ENCODE results near the gene ARHGAP21. TPM values are rescaled to one million over a fixed set of nuclear protein-coding genes. Genes with fewer than 3 reads are reported as not detected.
A peak's percentile ranks its signal among the peaks of the same experiment; 100 is the strongest.
"Not testable (repeated sequence)": the region's sequence is repeated elsewhere in the genome, so short reads cannot be mapped to it uniquely, and the experiment has no call there.

Gene ARHGAP21
- total and polyA plus RNA-seq, 4 donors: 18.8 to 138 (median 46.1) TPM

DNA sequence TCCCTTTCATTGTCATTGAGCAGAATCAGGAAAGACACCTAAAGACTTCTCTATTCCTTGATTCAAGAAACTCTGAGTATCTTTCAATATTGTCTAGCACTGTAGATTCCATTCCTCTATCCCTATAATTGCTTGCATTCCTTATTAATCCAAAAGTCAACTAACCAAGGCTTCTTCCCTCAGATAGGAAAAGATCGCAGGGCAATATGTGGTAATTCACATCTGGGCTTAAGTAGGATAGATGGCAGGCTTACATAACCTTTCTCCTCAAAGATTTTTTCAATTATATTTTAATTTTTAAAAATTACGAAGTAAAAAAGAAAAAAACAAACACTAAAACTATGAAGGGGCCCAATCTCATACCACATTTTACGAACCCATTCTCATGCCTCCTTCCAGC is 7.1 kb upstream of the ARHGAP21 start:
- WGBS, 2 donors: 91 to 92% methylated on average over 3 of the region's 3 CpGs
- no peak for TF ChIP-seq CTCF (IDR thresholded peaks at IDR 0.05; ENCODE audit: control extremely low read depth, extremely low read depth)
- H3K4me3 ChIP-seq: no peak overlapping the region
- H3K27ac ChIP-seq (ENCODE audit: low read depth in 1 of 2, low read length in 1 of 2): no peak overlapping the region
- H3K4me1 ChIP-seq (ENCODE audit: control insufficient read depth in 5 of 5, insufficient read depth in 5 of 5, low read length in 5 of 5): no peaks in the 10 kb centered on the region
- no peaks in the 10 kb centered on the region for H3K36me3 ChIP-seq (ENCODE audit: control insufficient read depth in 4 of 4, insufficient read depth in 4 of 4, low read length in 4 of 4)
- ATAC-seq (ENCODE audit: insufficient read depth, low FRiP score): no peak
- H3K27me3 ChIP-seq (ENCODE audit: control insufficient read depth in 3 of 3, insufficient read depth in 3 of 3, low read length in 2 of 3): no peaks in the 10 kb centered on the region
- no peak overlapping the region for H3K9ac ChIP-seq (ENCODE audit: insufficient read depth in 1 of 2, low read length in 2 of 2)
- no peak for DNase-seq
- no peaks in the 10 kb centered on the region for H3K9me3 ChIP-seq (ENCODE audit: control insufficient read depth in 4 of 4, insufficient read depth in 3 of 4, low read length in 3 of 4)

GRCh38 chr10:24727786-24728185 is 4.1 kb upstream of the ARHGAP21 start:
- no peak for ATAC-seq (ENCODE audit: insufficient read depth, low FRiP score)
- peak in 1 of 3 donors; percentile 29 for DNase-seq
- TF ChIP-seq CTCF (IDR thresholded peaks at IDR 0.05; ENCODE audit: control extremely low read depth, extremely low read depth): no peak
- H3K36me3 ChIP-seq (ENCODE audit: control insufficient read depth in 4 of 4, insufficient read depth in 4 of 4, low read length in 4 of 4): no peaks in the 10 kb centered on the region
- H3K27me3 ChIP-seq (ENCODE audit: control insufficient read depth in 3 of 3, insufficient read depth in 3 of 3, low read length in 2 of 3): no peaks in the 10 kb centered on the region
- 78 to 85% methylated on average over 9 of the region's 9 CpGs for whole genome bisulfite sequencing, 2 donors
- peaks cover 0 to 5% (median 0%) of the 10 kb centered on the region in 5 donors for H3K4me1 ChIP-seq (ENCODE audit: control insufficient read depth in 5 of 5, insufficient read depth in 5 of 5, low read length in 5 of 5)
- no peaks in the 10 kb centered on the region for H3K9me3 ChIP-seq (ENCODE audit: control insufficient read depth in 4 of 4, insufficient read depth in 3 of 4, low read length in 3 of 4)
- no peak overlapping the region for H3K27ac ChIP-seq (ENCODE audit: low read depth in 1 of 2, low read length in 1 of 2)
- H3K9ac ChIP-seq (ENCODE audit: insufficient read depth in 1 of 2, low read length in 2 of 2): no peak overlapping the region
- no peak overlapping the region for H3K4me3 ChIP-seq

DNA sequence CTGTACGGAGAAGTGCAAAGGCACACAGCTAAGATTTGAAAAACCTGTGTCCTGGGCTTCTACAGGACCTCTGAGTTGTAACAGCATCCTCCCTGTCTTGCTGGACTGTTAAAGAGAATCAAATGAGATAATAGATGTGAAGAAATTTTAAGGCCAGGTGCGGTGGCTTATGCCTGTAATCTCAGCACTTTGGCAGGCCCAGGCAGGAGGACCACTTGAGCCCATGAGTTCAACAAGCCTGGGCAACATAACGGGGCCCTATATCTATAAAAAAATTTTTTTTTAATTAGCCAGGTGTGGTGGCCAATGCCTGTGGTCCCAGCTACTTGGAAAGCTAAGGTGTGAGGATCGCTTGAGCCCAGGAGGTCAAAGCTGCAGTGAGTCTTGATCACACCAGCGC is 2.9 kb upstream of the ARHGAP21 start:
- no peak for TF ChIP-seq CTCF (IDR thresholded peaks at IDR 0.05; ENCODE audit: control extremely low read depth, extremely low read depth)
- no peak overlapping the region for H3K9ac ChIP-seq (ENCODE audit: insufficient read depth in 1 of 2, low read length in 2 of 2)
- H3K36me3 ChIP-seq (ENCODE audit: control insufficient read depth in 4 of 4, insufficient read depth in 4 of 4, low read length in 4 of 4): peaks cover 0 to under 1% (median 0%) of the 10 kb centered on the region in 4 donors
- H3K4me1 ChIP-seq (ENCODE audit: control insufficient read depth in 5 of 5, insufficient read depth in 5 of 5, low read length in 5 of 5): peaks cover 0 to 12% (median 0%) of the 10 kb centered on the region in 5 donors
- no peaks in the 10 kb centered on the region for H3K9me3 ChIP-seq (ENCODE audit: control insufficient read depth in 4 of 4, insufficient read depth in 3 of 4, low read length in 3 of 4)
- 92 to 94% methylated on average over 5 of the region's 5 CpGs for WGBS, 2 donors
- no peak overlapping the region for H3K27ac ChIP-seq (ENCODE audit: low read depth in 1 of 2, low read length in 1 of 2)
- H3K27me3 ChIP-seq (ENCODE audit: control insufficient read depth in 3 of 3, insufficient read depth in 3 of 3, low read length in 2 of 3): no peaks in the 10 kb centered on the region
- ATAC-seq (ENCODE audit: insufficient read depth, low FRiP score): no peak
- H3K4me3 ChIP-seq: no peak overlapping the region
- no peak for DNase-seq

- H3K4me3 ChIP-seq; H3K36me3 ChIP-seq (ENCODE audit: control insufficient read depth in 4 of 4, insufficient read depth in 4 of 4, low read length in 4 of 4); ATAC-seq (ENCODE audit: insufficient read depth, low FRiP score); DNase-seq; H3K27me3 ChIP-seq (ENCODE audit: control insufficient read depth in 3 of 3, insufficient read depth in 3 of 3, low read length in 2 of 3); H3K9ac ChIP-seq (ENCODE audit: insufficient read depth in 1 of 2, low read length in 2 of 2); H3K9me3 ChIP-seq (ENCODE audit: control insufficient read depth in 4 of 4, insufficient read depth in 3 of 4, low read length in 3 of 4); H3K27ac ChIP-seq (ENCODE audit: low read depth in 1 of 2, low read length in 1 of 2): not testable (repeated sequence)
- peaks cover 0 to 18% (median 0%) of the 10 kb centered on the region in 5 donors for H3K4me1 ChIP-seq (ENCODE audit: control insufficient read depth in 5 of 5, insufficient read depth in 5 of 5, low read length in 5 of 5)
- 94 to 96% methylated on average over 5 of the region's 5 CpGs for WGBS, 2 donors
These were observed 2.3 kb upstream of the ARHGAP21 start for GRCh38 chr10:24726029-24726428.

All from lung (tissue), 12 donors.